Activated naive CD4-positive, alpha-beta T cell treated with anti-CD3 and anti-CD28 coated beads, Interleukin-2, amount 50 U/mL, for 72 hours (primary cell): ENCODE results near the gene PKNOX1. TPM values are rescaled to one million over a fixed set of nuclear protein-coding genes. Genes with fewer than 3 reads are reported as not detected.
"Not testable (repeated sequence)": the region's sequence is repeated elsewhere in the genome, so short reads cannot be mapped to it uniquely, and the experiment has no call there.

Experiments
- ATAC-seq, 2 donors: fragments of 150-1000 bp; cut with Tn5 transposase; 2 replicates each; pipeline ENCODE4 v1.10.0; 2021; ENCODE audit warnings: mild to moderate bottlenecking in 2 of 2, moderate library complexity in 2 of 2
- DNase-seq, 2 donors: peaks; one replicate each; pipeline ENCODE4 v3.0.0; 2021 to 2022; ENCODE audit warnings: low spot score in 2 of 2
- H3K27ac Mint-ChIP-seq, 2 donors: one replicate each; pipeline ENCODE4 v1.8.0; 2022; ENCODE audit warnings: mild to moderate bottlenecking in 2 of 2, mixed read lengths in 2 of 2
- H3K36me3 Mint-ChIP-seq, 2 donors: one replicate each; pipeline ENCODE4 v1.8.0; 2022; ENCODE audit warnings: mixed read lengths in 2 of 2
- H3K9me3 Mint-ChIP-seq, 2 donors: one replicate each; pipeline ENCODE4 v1.8.0; 2022; ENCODE audit warnings: mixed read lengths in 2 of 2
- total RNA-seq, 2 donors: library from RNA; stranded (reverse); gene quantifications; one replicate each; pipeline ENCODE4 v1.2.3, GENCODE V29; 2022

Gene PKNOX1
- total RNA-seq, 2 donors from 2014 or later = 16.0 to 20.2 TPM

- peak overlapping the region in 1 of 2 donors; percentile 61 for H3K27ac Mint-ChIP-seq
- ATAC-seq (no peak), DNase-seq (no peak)
- no peaks in the 10 kb centered on the region for H3K9me3 Mint-ChIP-seq
- no peaks in the 10 kb centered on the region for H3K36me3 Mint-ChIP-seq
Measured at GRCh38 chr21:43021756-43022600, 47.6 kb downstream of the PKNOX1 start.

GRCh38 chr21:43023175-43023574, 48.8 kb downstream of the PKNOX1 start:
- Mint-ChIP-seq H3K36me3 (no peaks in the 10 kb centered on the region), H3K9me3 (no peaks in the 10 kb centered on the region), H3K27ac (peak overlapping the region in 1 of 2 donors; percentile 72)
- ATAC-seq = no peak
- no peak for DNase-seq

GRCh38 chr21:43024439-43025136, 50.2 kb downstream of the PKNOX1 start:
- ATAC-seq (no peak), DNase-seq (no peak)
- Mint-ChIP-seq H3K9me3 (no peaks in the 10 kb centered on the region), H3K36me3 (no peaks in the 10 kb centered on the region), H3K27ac (no peak overlapping the region)

GRCh38 chr21:43025636-43026180, 51.3 kb downstream of the PKNOX1 start:
- Mint-ChIP-seq H3K27ac (no peak overlapping the region), H3K36me3 (no peaks in the 10 kb centered on the region), H3K9me3 (no peaks in the 10 kb centered on the region)
- no peak for ATAC-seq
- DNase-seq = no peak

GRCh38 chr21:43027846-43028731, 53.7 kb downstream of the PKNOX1 start:
- Mint-ChIP-seq H3K36me3 (no peaks in the 10 kb centered on the region), H3K27ac (no peak overlapping the region)

GRCh38 chr21:43029785-43030184, 55.4 kb downstream of the PKNOX1 start:
- ATAC-seq = no peak
- Mint-ChIP-seq H3K9me3 (no peaks in the 10 kb centered on the region), H3K27ac (no peak overlapping the region), H3K36me3 (no peaks in the 10 kb centered on the region)
- no peak for DNase-seq

More at GRCh38 chr21:43027846-43028731, 53.7 kb downstream of the PKNOX1 start:
- no peaks in the 10 kb centered on the region for H3K9me3 Mint-ChIP-seq
- ATAC-seq = no peak
- no peak for DNase-seq

- H3K9me3 Mint-ChIP-seq = no peaks in the 10 kb centered on the region
Measured at GRCh38 chr21:43031121-43031619, 56.8 kb downstream of the PKNOX1 start.

GRCh38 chr21:43034101-43034500, 59.7 kb downstream of the PKNOX1 start:
- H3K27ac Mint-ChIP-seq = peak overlapping the region in 1 of 2 donors; percentile 14
- no peaks in the 10 kb centered on the region for H3K9me3 Mint-ChIP-seq
- H3K36me3 Mint-ChIP-seq = no peaks in the 10 kb centered on the region

More at GRCh38 chr21:43031121-43031619, 56.8 kb downstream of the PKNOX1 start:
- ATAC-seq = no peak
- no peak overlapping the region for H3K27ac Mint-ChIP-seq
- no peaks in the 10 kb centered on the region for H3K36me3 Mint-ChIP-seq
- no peak for DNase-seq

GRCh38 chr21:43034826-43035225, 60.5 kb downstream of the PKNOX1 start:
- ATAC-seq = no peak
- peak overlapping the region in 1 of 2 donors; percentile 36 for H3K27ac Mint-ChIP-seq
- DNase-seq = no peak

More at GRCh38 chr21:43034101-43034500, 59.7 kb downstream of the PKNOX1 start:
- no peak for ATAC-seq
- no peak for DNase-seq

GRCh38 chr21:43036889-43037288, 62.5 kb downstream of the PKNOX1 start:
- not testable (repeated sequence) for ATAC-seq, H3K27ac Mint-ChIP-seq, H3K36me3 Mint-ChIP-seq, DNase-seq, H3K9me3 Mint-ChIP-seq

More at GRCh38 chr21:43034826-43035225, 60.5 kb downstream of the PKNOX1 start:
- H3K36me3 Mint-ChIP-seq = no peaks in the 10 kb centered on the region
- H3K9me3 Mint-ChIP-seq = no peaks in the 10 kb centered on the region

- not testable (repeated sequence) for DNase-seq, H3K36me3 Mint-ChIP-seq, H3K9me3 Mint-ChIP-seq, ATAC-seq
- H3K27ac Mint-ChIP-seq = peak overlapping the region in 1 of 2 donors; percentile 23
Measured at GRCh38 chr21:43037918-43038658, 63.7 kb downstream of the PKNOX1 start.

GRCh38 chr21:43038659-43039044, 64.3 kb downstream of the PKNOX1 start:
- not testable (repeated sequence) for ATAC-seq, H3K27ac Mint-ChIP-seq, H3K9me3 Mint-ChIP-seq, H3K36me3 Mint-ChIP-seq, DNase-seq

- ATAC-seq, H3K36me3 Mint-ChIP-seq, H3K9me3 Mint-ChIP-seq: not testable (repeated sequence)
Measured at GRCh38 chr21:43042169-43042568, 67.8 kb downstream of the PKNOX1 start.

GRCh38 chr21:43043291-43043690, 68.9 kb downstream of the PKNOX1 start:
- ATAC-seq, H3K27ac Mint-ChIP-seq, H3K9me3 Mint-ChIP-seq, DNase-seq, H3K36me3 Mint-ChIP-seq: not testable (repeated sequence)

More at GRCh38 chr21:43042169-43042568, 67.8 kb downstream of the PKNOX1 start:
- not testable (repeated sequence) for H3K27ac Mint-ChIP-seq, DNase-seq

GRCh38 chr21:43044547-43044946, 70.2 kb downstream of the PKNOX1 start:
- not testable (repeated sequence) for ATAC-seq, H3K9me3 Mint-ChIP-seq, H3K27ac Mint-ChIP-seq, H3K36me3 Mint-ChIP-seq, DNase-seq
